ENCODE data around the gene FAM184A. TPM values are rescaled to one million over a fixed set of nuclear protein-coding genes. Genes with fewer than 3 reads are reported as not detected.

The FAM184A gene
- total and polyA plus RNA-seq, 2 of the 13 experiments (the other 11 are each of a cell fraction or from before 2014, with no cell fraction given), result 7.0 to 18.0 TPM

GRCh38 chr6:118934461-118935330, 143.8 kb downstream of the FAM184A start, which contains the start of gene MCM9 (continued):
- peak; percentile 58; the same call in 1 of the 2 replicates for TF ChIP-seq ZNF746 (CRISPR knock-in tag; IDR thresholded peaks at IDR 0.05)
- TF ChIP-seq HNRNPLL (IDR thresholded peaks at IDR 0.05; ENCODE audit: low read depth, low read length, poor library complexity, severe bottlenecking), result peak; percentile 90
- peak; percentile 38 for TF ChIP-seq HDAC1 (CRISPR knock-in tag; IDR thresholded peaks at IDR 0.05)
- 0 out of 2 replicates have a peak, but pooled peaks have one; percentile 44 for TF ChIP-seq ZFP37 (CRISPR knock-in tag; IDR thresholded peaks at IDR 0.05; ENCODE audit: borderline replicate concordance)
- peak; percentile 96 for TF ChIP-seq ASH2L (IDR thresholded peaks at IDR 0.05; ENCODE audit: insufficient read length, low read depth, low read length)
- peak; percentile 63 for TF ChIP-seq ZGPAT (CRISPR knock-in tag; IDR thresholded peaks at IDR 0.05)
- peak; percentile 78 for TF ChIP-seq TFDP2 (CRISPR knock-in tag; IDR thresholded peaks at IDR 0.05)
- TF ChIP-seq, protein P1, sequence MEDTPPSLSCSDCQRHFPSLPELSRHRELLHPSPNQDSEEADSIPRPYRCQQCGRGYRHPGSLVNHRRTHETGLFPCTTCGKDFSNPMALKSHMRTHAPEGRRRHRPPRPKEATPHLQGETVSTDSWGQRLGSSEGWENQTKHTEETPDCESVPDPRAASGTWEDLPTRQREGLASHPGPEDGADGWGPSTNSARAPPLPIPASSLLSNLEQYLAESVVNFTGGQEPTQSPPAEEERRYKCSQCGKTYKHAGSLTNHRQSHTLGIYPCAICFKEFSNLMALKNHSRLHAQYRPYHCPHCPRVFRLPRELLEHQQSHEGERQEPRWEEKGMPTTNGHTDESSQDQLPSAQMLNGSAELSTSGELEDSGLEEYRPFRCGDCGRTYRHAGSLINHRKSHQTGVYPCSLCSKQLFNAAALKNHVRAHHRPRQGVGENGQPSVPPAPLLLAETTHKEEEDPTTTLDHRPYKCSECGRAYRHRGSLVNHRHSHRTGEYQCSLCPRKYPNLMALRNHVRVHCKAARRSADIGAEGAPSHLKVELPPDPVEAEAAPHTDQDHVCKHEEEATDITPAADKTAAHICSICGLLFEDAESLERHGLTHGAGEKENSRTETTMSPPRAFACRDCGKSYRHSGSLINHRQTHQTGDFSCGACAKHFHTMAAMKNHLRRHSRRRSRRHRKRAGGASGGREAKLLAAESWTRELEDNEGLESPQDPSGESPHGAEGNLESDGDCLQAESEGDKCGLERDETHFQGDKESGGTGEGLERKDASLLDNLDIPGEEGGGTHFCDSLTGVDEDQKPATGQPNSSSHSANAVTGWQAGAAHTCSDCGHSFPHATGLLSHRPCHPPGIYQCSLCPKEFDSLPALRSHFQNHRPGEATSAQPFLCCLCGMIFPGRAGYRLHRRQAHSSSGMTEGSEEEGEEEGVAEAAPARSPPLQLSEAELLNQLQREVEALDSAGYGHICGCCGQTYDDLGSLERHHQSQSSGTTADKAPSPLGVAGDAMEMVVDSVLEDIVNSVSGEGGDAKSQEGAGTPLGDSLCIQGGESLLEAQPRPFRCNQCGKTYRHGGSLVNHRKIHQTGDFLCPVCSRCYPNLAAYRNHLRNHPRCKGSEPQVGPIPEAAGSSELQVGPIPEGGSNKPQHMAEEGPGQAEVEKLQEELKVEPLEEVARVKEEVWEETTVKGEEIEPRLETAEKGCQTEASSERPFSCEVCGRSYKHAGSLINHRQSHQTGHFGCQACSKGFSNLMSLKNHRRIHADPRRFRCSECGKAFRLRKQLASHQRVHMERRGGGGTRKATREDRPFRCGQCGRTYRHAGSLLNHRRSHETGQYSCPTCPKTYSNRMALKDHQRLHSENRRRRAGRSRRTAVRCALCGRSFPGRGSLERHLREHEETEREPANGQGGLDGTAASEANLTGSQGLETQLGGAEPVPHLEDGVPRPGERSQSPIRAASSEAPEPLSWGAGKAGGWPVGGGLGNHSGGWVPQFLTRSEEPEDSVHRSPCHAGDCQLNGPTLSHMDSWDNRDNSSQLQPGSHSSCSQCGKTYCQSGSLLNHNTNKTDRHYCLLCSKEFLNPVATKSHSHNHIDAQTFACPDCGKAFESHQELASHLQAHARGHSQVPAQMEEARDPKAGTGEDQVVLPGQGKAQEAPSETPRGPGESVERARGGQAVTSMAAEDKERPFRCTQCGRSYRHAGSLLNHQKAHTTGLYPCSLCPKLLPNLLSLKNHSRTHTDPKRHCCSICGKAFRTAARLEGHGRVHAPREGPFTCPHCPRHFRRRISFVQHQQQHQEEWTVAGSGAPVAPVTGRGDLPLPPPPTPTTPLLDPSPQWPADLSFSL (CRISPR knock-in tag; IDR thresholded peaks at IDR 0.05), result 0 out of 2 replicates have a peak, but pooled peaks have one; percentile 19
- peak; percentile 94 for TF ChIP-seq PHF8 (CRISPR knock-in tag; IDR thresholded peaks at IDR 0.05)
- TF ChIP-seq ZNF350 (CRISPR knock-in tag; IDR thresholded peaks at IDR 0.05; ENCODE audit: borderline replicate concordance, low read depth), result peak; percentile 84
- peak; percentile 87 for TF ChIP-seq ZNF709 (CRISPR knock-in tag; IDR thresholded peaks at IDR 0.05)
- TF ChIP-seq EZH2 (conservative IDR thresholded peaks at IDR 0.05; ENCODE audit: low read depth, low read length), result no peak
- peak; percentile 89 for TF ChIP-seq MAZ (IDR thresholded peaks at IDR 0.05; ENCODE audit: borderline replicate concordance, low read depth, low read length)
- TF ChIP-seq MAZ (CRISPR knock-in tag; IDR thresholded peaks at IDR 0.05; ENCODE audit: low read depth), result peak; percentile 95
- no peak for TF ChIP-seq MBNL3 (CRISPR knock-in tag; conservative IDR thresholded peaks at IDR 0.05)
- no peak for TF ChIP-seq ZNF136 (CRISPR knock-in tag; IDR thresholded peaks at IDR 0.05; ENCODE audit: low read depth)
- TF ChIP-seq RXRB (CRISPR knock-in tag; IDR thresholded peaks at IDR 0.05; ENCODE audit: borderline replicate concordance), result peak; percentile 12; the same call in 1 of the 2 replicates
- TF ChIP-seq KLF11 (CRISPR knock-in tag; IDR thresholded peaks at IDR 0.05), result peak; percentile 20; the same call in 1 of the 2 replicates
- TF ChIP-seq MYC (CRISPR knock-in tag; IDR thresholded peaks at IDR 0.05; ENCODE audit: borderline replicate concordance), result peak; percentile 94
- peak; percentile 89; the same call in 1 of the 2 replicates for TF ChIP-seq MYNN (CRISPR knock-in tag; IDR thresholded peaks at IDR 0.05; ENCODE audit: low read depth)
